HG02870 (cell line): Measurements from ENCODE around the gene BLOC1S3.

Experiments
- ATAC-seq: cut with Tn5 transposase; IDR thresholded peaks from one replicate; pipeline ENCODE4 v1.9.1; 2021; ENCODE audit warnings: mild to moderate bottlenecking, moderate library complexity; ENCODE audit not compliant: unreplicated experiment

BLOC1S3 gene

GRCh38 chr19:45145270-45146189, 33.1 kb upstream of the BLOC1S3 start:
- ATAC-seq, result no peak

GRCh38 chr19:45146251-45146650, 32.3 kb upstream of the BLOC1S3 start:
- ATAC-seq, result no peak

- ATAC-seq, result no peak
These were observed 31.8 kb upstream of the BLOC1S3 start for GRCh38 chr19:45146741-45147205.

GRCh38 chr19:45147835-45148676, 30.5 kb upstream of the BLOC1S3 start:
- no peak for ATAC-seq

GRCh38 chr19:45149129-45149528, 29.5 kb upstream of the BLOC1S3 start:
- no peak for ATAC-seq

GRCh38 chr19:45150180-45150579, 28.4 kb upstream of the BLOC1S3 start:
- ATAC-seq, result no peak

GRCh38 chr19:45150751-45151281, 27.8 kb upstream of the BLOC1S3 start:
- no peak for ATAC-seq

- no peak for ATAC-seq
These were observed 27.3 kb upstream of the BLOC1S3 start for GRCh38 chr19:45151320-45151719.

GRCh38 chr19:45151821-45152503, 26.6 kb upstream of the BLOC1S3 start:
- ATAC-seq, result no peak

GRCh38 chr19:45152504-45153338, 25.9 kb upstream of the BLOC1S3 start:
- no peak for ATAC-seq

- no peak for ATAC-seq
These were observed 25.1 kb upstream of the BLOC1S3 start for GRCh38 chr19:45153339-45154063.

GRCh38 chr19:45154064-45154827, 24.3 kb upstream of the BLOC1S3 start:
- no peak for ATAC-seq

GRCh38 chr19:45156011-45156630, 22.5 kb upstream of the BLOC1S3 start:
- no peak for ATAC-seq

- ATAC-seq, result no peak
These were observed 21.8 kb upstream of the BLOC1S3 start for GRCh38 chr19:45156751-45157150.

GRCh38 chr19:45158503-45159209, 19.9 kb upstream of the BLOC1S3 start:
- ATAC-seq, result no peak

GRCh38 chr19:45159210-45159970, 19.2 kb upstream of the BLOC1S3 start:
- ATAC-seq, result no peak

- ATAC-seq, result no peak
These were observed 18.6 kb upstream of the BLOC1S3 start for GRCh38 chr19:45159971-45160324.
